AG04450 (cell line): ENCODE data around the gene LPIN1. TPM values are rescaled to one million over a fixed set of nuclear protein-coding genes. Genes with fewer than 3 reads are reported as not detected.
"Not testable (repeated sequence)": the region's sequence is repeated elsewhere in the genome, so short reads cannot be mapped to it uniquely, and the experiment has no call there.

ENCODE experiments used
- CTCF ChIA-PET: fragments of 300-600, 350-600 bp; formaldehyde crosslinking; extraction: SDS; loops from one replicate; lab custom pipeline; 2022; ENCODE audit warnings: antibody characterized with exemption, inconsistent platforms; lab: Charles Lee
- POLR2A ChIA-PET: fragments of 350-600 bp; formaldehyde crosslinking; extraction: SDS; loops from one replicate; lab custom pipeline; 2021; ENCODE audit warnings: antibody characterized with exemption, inconsistent platforms; lab: Yijun Ruan, JAX
- DNase-seq: peaks from one replicate; pipeline ENCODE4 v3.0.0-alpha.2; 2011; ENCODE audit warnings: low read depth, low spot score
- H3K27ac ChIP-seq: one replicate; pipeline ENCODE4 v1.5.1; 2012; ENCODE audit warnings: low read depth, low read length, control low read depth
- H3K27me3 ChIP-seq: one replicate; pipeline ENCODE4 v1.6.0; 2012; ENCODE audit warnings: low read length; ENCODE audit not compliant: control insufficient read depth, insufficient read depth
- H3K4me3 ChIP-seq: 2 replicates; pipeline ENCODE4 v1.5.1; 2011; ENCODE audit warnings: mild to moderate bottlenecking, low read depth, low read length, control low read depth
- H3K9me3 ChIP-seq: 2 replicates; pipeline ENCODE4 v1.5.1; 2012; ENCODE audit warnings: low read length; ENCODE audit not compliant: control insufficient read depth, insufficient read depth
- CTCF ChIP-seq: IDR thresholded peaks from 2 replicates; pipeline ENCODE4 v1.5.1; 2011; ENCODE audit warnings: low read depth, low read length, control low read depth, inconsistent platforms
- polyA plus RNA-seq: library from polyadenylated mRNA; depleted of rRNA; stranded (reverse); fragments of >200 nt; gene quantifications from 2 replicates; pipeline ENCODE4 v1.2.3, GENCODE V29; 2011

The LPIN1 gene
- polyA plus RNA-seq, 1 experiment = 40.5 TPM

GRCh38 chr2:11729362-11730212 is 16.8 kb upstream of the LPIN1 start:
- Histone ChIP-seq H3K27ac (no peak overlapping the region), H3K9me3 (no peaks in the 10 kb centered on the region), H3K27me3 (peaks cover 25% of the 10 kb centered on the region), H3K4me3 (no peak overlapping the region)
- CTCF ChIA-PET = interaction anchor here (0.9 to 1.0 kb wide), 2 partner anchors 9 to 42 kb away, joined by 3 read pairs; no protein-coding TSS in a partner anchor
- TF ChIP-seq CTCF = no peak
- POLR2A ChIA-PET = no interaction called here
- no peak for DNase-seq

GRCh38 chr2:11731214-11731984 is 15.0 kb upstream of the LPIN1 start:
- peaks cover 22% of the 10 kb centered on the region for H3K27me3 ChIP-seq
- H3K4me3 ChIP-seq, POLR2A ChIA-PET, H3K27ac ChIP-seq, DNase-seq, CTCF ChIA-PET, H3K9me3 ChIP-seq: not testable (repeated sequence)

DNA sequence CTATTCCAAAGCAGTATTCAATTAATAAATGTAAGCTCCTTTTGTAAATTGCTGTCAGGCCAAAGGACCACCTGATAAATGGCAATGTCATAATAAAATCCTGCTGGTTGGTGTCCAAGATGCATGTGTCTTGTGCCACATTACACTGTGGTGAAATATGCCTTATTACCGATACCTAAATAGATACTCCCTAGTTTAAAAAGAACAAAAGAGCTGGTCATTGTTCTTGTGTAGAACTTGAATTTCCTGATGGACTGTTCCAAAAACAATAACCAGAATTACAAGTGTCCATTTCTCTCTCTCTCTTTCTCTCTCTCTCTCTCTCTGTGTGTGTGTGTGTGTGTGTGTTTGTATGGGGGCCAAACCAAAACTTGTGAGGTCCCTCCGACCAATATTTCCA is 13.8 kb upstream of the LPIN1 start:
- CTCF ChIA-PET = no interaction called here

DNA sequence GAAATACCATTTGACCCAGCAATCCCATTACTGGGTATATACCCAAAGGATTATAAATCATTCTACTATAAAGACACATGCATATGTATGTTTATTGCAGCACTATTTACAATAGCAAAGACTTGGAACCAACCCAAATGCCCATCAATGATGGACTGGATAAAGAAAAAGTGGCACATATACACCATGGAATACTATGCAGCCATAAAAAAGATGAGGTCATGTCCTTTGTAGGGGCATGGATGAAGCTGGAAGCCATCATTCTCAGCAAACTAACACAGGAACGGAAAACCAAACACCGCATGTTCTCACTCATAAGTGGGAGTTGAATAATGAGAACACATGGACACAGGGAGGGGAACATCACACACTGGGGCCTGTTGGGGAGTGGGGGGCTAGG is 8.6 kb upstream of the LPIN1 start:
- H3K4me3 ChIP-seq, H3K27me3 ChIP-seq, POLR2A ChIA-PET, DNase-seq, H3K9me3 ChIP-seq, H3K27ac ChIP-seq: not testable (repeated sequence)
- CTCF ChIA-PET = interaction anchor here (1.2 to 3.0 kb wide), 7 partner anchors 34 to 50 kb away, joined by 4 to 26 read pairs (median 9); no protein-coding TSS in a partner anchor

More for the DNA sequence above, 13.8 kb upstream of the LPIN1 start:
- no peak overlapping the region for H3K4me3 ChIP-seq
- peaks cover 13% of the 10 kb centered on the region for H3K27me3 ChIP-seq
- DNase-seq = no peak
- POLR2A ChIA-PET = no interaction called here
- H3K9me3 ChIP-seq = no peaks in the 10 kb centered on the region
- no peak overlapping the region for H3K27ac ChIP-seq
- TF ChIP-seq CTCF = no peak

DNA sequence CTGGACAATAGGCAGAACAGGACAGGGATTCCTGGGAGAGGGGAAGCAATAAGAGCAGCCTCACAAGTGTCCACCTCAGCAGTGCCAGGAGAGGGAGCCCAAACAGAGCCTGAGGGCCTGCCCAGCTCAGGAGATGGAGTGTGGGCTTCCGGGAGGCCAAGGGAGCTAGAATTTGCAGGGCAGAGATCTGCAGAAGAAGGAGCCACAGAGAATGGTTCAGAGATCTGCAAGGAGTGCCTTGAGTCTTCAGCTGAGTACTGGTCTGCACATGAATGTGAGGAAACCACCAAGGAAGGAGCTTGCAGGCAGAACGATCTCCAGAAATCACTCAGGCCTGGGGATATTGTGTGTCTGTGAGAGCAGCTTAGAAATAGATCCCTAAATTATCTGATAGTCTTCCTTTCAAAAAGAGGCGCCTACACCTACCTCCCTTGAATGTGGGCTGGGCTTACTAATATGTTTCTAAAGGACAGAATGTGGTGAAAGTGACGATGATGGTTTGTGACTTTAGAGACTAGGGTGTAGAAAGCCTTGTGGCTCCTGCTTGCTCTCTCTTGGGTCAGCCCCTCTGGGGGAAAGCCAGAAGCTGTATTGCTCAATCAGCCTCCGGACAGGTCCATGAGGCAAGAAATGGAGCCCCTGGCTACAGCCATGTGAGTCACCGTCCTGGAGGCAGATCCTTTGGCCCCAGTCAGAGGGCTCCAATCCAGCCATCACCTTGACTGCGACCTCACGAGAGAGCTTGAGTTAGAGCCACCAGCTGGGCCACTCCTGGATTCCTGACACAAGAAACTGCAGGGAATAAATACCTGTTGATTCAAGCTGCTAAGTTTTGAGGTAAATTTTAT is 7.6 kb upstream of the LPIN1 start:
- peak; percentile 53 for DNase-seq
- Histone ChIP-seq H3K27me3 (peaks cover 4% of the 10 kb centered on the region), H3K4me3 (no peak overlapping the region), H3K9me3 (no peaks in the 10 kb centered on the region), H3K27ac (peak overlapping the region; percentile 48)
- CTCF ChIA-PET = interaction anchor here (0.6 to 3.0 kb wide), 16 partner anchors 8 to 704 kb away, joined by 3 to 26 read pairs (median 4); no protein-coding TSS in a partner anchor
- TF ChIP-seq CTCF = peak; percentile 66
- POLR2A ChIA-PET = interaction anchor here (1.0 kb wide), 1 partner anchor 13 kb away, joined by 3 read pairs; no protein-coding TSS in a partner anchor
